Esophagus squamous epithelium (tissue), 5 donors: Measurements from ENCODE around the gene DDX20. TPM values are rescaled to one million over a fixed set of nuclear protein-coding genes. Genes with fewer than 3 reads are reported as not detected.

Experiments used
- DNase-seq: peaks from one replicate; lab custom pipeline; 2025; lab: John Stamatoyannopoulos, UW
- H3K27ac ChIP-seq, 4 donors: fragments of 200-600 bp; sonication (generic); one replicate each; pipeline ENCODE4 v1.5.1; 2016 to 2019; ENCODE audit warnings: mild to moderate bottlenecking in 1 of 4
- H3K27me3 ChIP-seq, 4 donors: fragments of 200-600 bp; sonication (generic); 1 replicate in 3 of 4; 2 replicates in 1 of 4; pipeline versions ENCODE4 v1.5.1 to v1.6.0; 2017 to 2021; ENCODE audit warnings: antibody characterized with exemption in 1 of 4
- H3K36me3 ChIP-seq, 3 donors: fragments of 200-600 bp; sonication (generic); one replicate each; pipeline ENCODE4 v1.5.1; 2016 to 2019
- H3K4me1 ChIP-seq, 3 donors: fragments of 200-600 bp; sonication (generic); one replicate each; pipeline ENCODE4 v1.5.1; 2017 to 2019
- H3K4me3 ChIP-seq, 4 donors: fragments of 200-600 bp; sonication (generic); 1 replicate in 3 of 4; 2 replicates in 1 of 4; pipeline ENCODE4 v1.5.1; 2016 to 2019; ENCODE audit warnings: mild to moderate bottlenecking in 2 of 4, moderate library complexity in 1 of 4
- H3K9me3 ChIP-seq, 3 donors: fragments of 200-600 bp; sonication (generic); one replicate each; pipeline ENCODE4 v1.5.1; 2016 to 2019
- CTCF ChIP-seq, 6 experiments: fragments of 450-650 bp in 4 of 6; fragments of 200-600 bp in 2 of 6; sonication (generic) in 2 of 6; IDR thresholded peaks; one replicate each; pipeline ENCODE4 v1.5.1; 2016 to 2019; ENCODE audit warnings: antibody characterized with exemption in 6 of 6, mild to moderate bottlenecking in 4 of 6, moderate library complexity in 4 of 6
- POLR2A ChIP-seq, 4 donors: fragments of 450-650 bp; IDR thresholded peaks; one replicate each; pipeline ENCODE4 v1.6.1; 2017; ENCODE audit warnings: antibody characterized with exemption in 4 of 4, mild to moderate bottlenecking in 4 of 4, moderate library complexity in 3 of 4
- WGBS, 2 donors: methylation state at CpG; one replicate each; pipeline ENCODE4 v1.1.5; 2018; 5-methylcytosine and 5-hydroxymethylcytosine counted together
- intact Hi-C: fragments of 100-400 bp; cut with DNase I; formaldehyde crosslinking; loops from one replicate; pipeline ENCODE4 v1.15.0; 2022
- total RNA-seq, 4 donors: library from RNA; depleted of rRNA; stranded (reverse); fragments of >200 nt; gene quantifications; one replicate each; pipeline ENCODE4 v1.1.0, GENCODE V29; 2016
- donor health status: DM: yes; HTN: yes; CAD: no.

Gene DDX20
- total RNA-seq, 4 donors from 2014 or later, result 7.2 to 23.8 (median 11.5) TPM

- no peak overlapping the region for H3K4me3 ChIP-seq
- intact Hi-C loops, result loop anchor here (5.0 to 10.0 kb wide), 2 partner anchors 36 to 243 kb away; partner anchors contain the start of genes ADORA3 and TMIGD3
- H3K9me3 ChIP-seq, result no peaks in the 10 kb centered on the region
- no peaks in the 10 kb centered on the region for H3K27me3 ChIP-seq
- no peaks in the 10 kb centered on the region for H3K36me3 ChIP-seq
- TF ChIP-seq POLR2A (IDR thresholded peaks at IDR 0.05), result no peak
- TF ChIP-seq CTCF (IDR thresholded peaks at IDR 0.05), result no peak
- no peak overlapping the region for H3K27ac ChIP-seq
- peaks cover 0 to 14% (median 0%) of the 10 kb centered on the region in 3 donors for H3K4me1 ChIP-seq
- DNase-seq, result no peak
- WGBS, 2 donors, result 66 to 84% methylated on average over 3 to 4 of the region's 4 CpGs
Measured at GRCh38 chr1:111747947-111748346, 7.8 kb upstream of the DDX20 start.

GRCh38 chr1:111749628-111750027 is 6.1 kb upstream of the DDX20 start:
- intact Hi-C loops, result loop anchor here (5.0 to 10.0 kb wide), 2 partner anchors 37 to 245 kb away; partner anchors contain the start of genes ADORA3 and TMIGD3
- WGBS, 2 donors, result 73 to 77% methylated on average over 3 of the region's 3 CpGs
- Histone ChIP-seq H3K27me3 (no peaks in the 10 kb centered on the region), H3K4me1 (peaks cover 0 to 17% (median 3%) of the 10 kb centered on the region in 3 donors), H3K36me3 (no peaks in the 10 kb centered on the region), H3K27ac (no peak overlapping the region), H3K4me3 (no peak overlapping the region), H3K9me3 (no peaks in the 10 kb centered on the region)
- DNase-seq, result no peak
- TF ChIP-seq CTCF (IDR thresholded peaks at IDR 0.05), result no peak
- TF ChIP-seq POLR2A (IDR thresholded peaks at IDR 0.05), result no peak

GRCh38 chr1:111750856-111751255 is 4.8 kb upstream of the DDX20 start:
- intact Hi-C loops, result no loop called here

GRCh38 chr1:111751906-111752575 is 3.7 kb upstream of the DDX20 start:
- no peaks in the 10 kb centered on the region for H3K27me3 ChIP-seq
- H3K27ac ChIP-seq, result no peak overlapping the region
- no peak overlapping the region for H3K4me3 ChIP-seq
- H3K4me1 ChIP-seq, result peaks cover 0 to 19% (median 6%) of the 10 kb centered on the region in 3 donors
- H3K36me3 ChIP-seq, result no peaks in the 10 kb centered on the region
- TF ChIP-seq CTCF (IDR thresholded peaks at IDR 0.05) (no peak), POLR2A (IDR thresholded peaks at IDR 0.05) (no peak)
- no peaks in the 10 kb centered on the region for H3K9me3 ChIP-seq
- 46 to 50% methylated on average over 2 of the region's 2 CpGs for WGBS, 2 donors
- DNase-seq, result no peak
- intact Hi-C loops, result no loop called here

More at GRCh38 chr1:111750856-111751255, 4.8 kb upstream of the DDX20 start:
- Histone ChIP-seq H3K27ac (peak overlapping the region in 3 of 4 donors; percentile 5 to 28 (median 13)), H3K4me1 (peaks cover 0 to 21% (median 3%) of the 10 kb centered on the region in 3 donors), H3K4me3 (no peak overlapping the region), H3K27me3 (no peaks in the 10 kb centered on the region), H3K36me3 (no peaks in the 10 kb centered on the region), H3K9me3 (no peaks in the 10 kb centered on the region)
- no peak for TF ChIP-seq CTCF (IDR thresholded peaks at IDR 0.05)
- no peak for TF ChIP-seq POLR2A (IDR thresholded peaks at IDR 0.05)
- WGBS, 2 donors, result 75 to 86% methylated on average over 2 of the region's 2 CpGs
- no peak for DNase-seq

- intact Hi-C loops, result no loop called here
- Histone ChIP-seq H3K27me3 (no peaks in the 10 kb centered on the region), H3K9me3 (no peaks in the 10 kb centered on the region), H3K4me1 (peaks cover 0 to 33% (median 6%) of the 10 kb centered on the region in 3 donors), H3K4me3 (peak overlapping the region; percentile 79 to 90 (median 84)), H3K27ac (peak overlapping the region; percentile 86 to 96 (median 92)), H3K36me3 (peaks cover 0 to 20% (median 0%) of the 10 kb centered on the region in 3 donors)
- no peak for TF ChIP-seq CTCF (IDR thresholded peaks at IDR 0.05)
- no peak for TF ChIP-seq POLR2A (IDR thresholded peaks at IDR 0.05)
- 0 to 1% methylated on average over 12 of the region's 12 CpGs for WGBS, 2 donors
- peak; percentile 15 for DNase-seq
Measured at GRCh38 chr1:111754984-111755330, 744 bp upstream of the DDX20 start.
